GM12872 (cell line): ENCODE results near the gene PDE6B.

ENCODE experiments used
- CTCF ChIP-seq: IDR thresholded peaks from 3 replicates; pipeline ENCODE4 v1.5.1; 2011; ENCODE audit warnings: low read depth, mild to moderate bottlenecking, low read length, moderate library complexity; ENCODE audit not compliant: insufficient read depth

The PDE6B gene

GRCh38 chr4:717601-718320 lies 92.4 kb downstream of the PDE6B start:
- no peak for TF ChIP-seq CTCF

GRCh38 chr4:718460-718859 lies 93.1 kb downstream of the PDE6B start:
- no peak for TF ChIP-seq CTCF
